H1 (cell line): ENCODE data around the gene CACNA1C. TPM values are rescaled to one million over a fixed set of nuclear protein-coding genes. Genes with fewer than 3 reads are reported as not detected.

ENCODE experiments used
- CTCF ChIA-PET: fragments of 300-600 bp; sonication (Branson Sonifier 250); formaldehyde crosslinking; loops from one replicate; lab custom pipeline; 2021; ENCODE audit not compliant: partially characterized antibody; lab: Charles Lee
- POLR2A ChIA-PET: fragments of 300-600 bp; sonication (Branson Sonifier 250); formaldehyde crosslinking; loops from one replicate; lab custom pipeline; 2021; ENCODE audit warnings: inconsistent platforms; ENCODE audit not compliant: partially characterized antibody; lab: Charles Lee
- DNase-seq, 2 experiments: peaks; one replicate each; pipeline versions ENCODE4 v3.0.0 to v3.0.0-alpha.2; 2010 to 2022; ENCODE audit warnings: low spot score in 2 of 2, low read depth in 1 of 2, mixed read lengths in 1 of 2
- FAIRE-seq: peaks from 2 replicates; lab custom pipeline; 2011; peaks lifted over from hg19 to GRCh38; lab: Jason Lieb, UNC
- H2AFZ ChIP-seq: 2 replicates; pipeline ENCODE4 v1.8.1; 2012; ENCODE audit warnings: low read length, inconsistent platforms
- H2AK5ac ChIP-seq: 2 replicates; pipeline ENCODE4 v1.6.1; 2013; ENCODE audit warnings: low read depth, low read length
- H2BK120ac ChIP-seq: replicated peaks from 2 replicates; pipeline ENCODE3; 2013; ENCODE audit warnings: low read depth, low read length, inconsistent platforms
- H2BK12ac ChIP-seq: 2 replicates; pipeline ENCODE4 v1.6.1; 2013; ENCODE audit warnings: low read depth, low read length
- H2BK15ac ChIP-seq: 2 replicates; pipeline ENCODE4 v1.6.1; 2013; ENCODE audit warnings: low read length
- H2BK20ac ChIP-seq: 2 replicates; pipeline ENCODE4 v1.6.1; 2013; ENCODE audit warnings: low read length
- H2BK5ac ChIP-seq: 2 replicates; pipeline ENCODE4 v1.6.1; 2013; ENCODE audit warnings: low read depth, low read length
- H3K14ac ChIP-seq: 2 replicates; pipeline ENCODE4 v1.6.1; 2013; ENCODE audit warnings: inconsistent platforms; ENCODE audit not compliant: insufficient read length
- H3K18ac ChIP-seq: 2 replicates; pipeline ENCODE4 v1.6.1; 2013; ENCODE audit warnings: low read length; ENCODE audit errors: extremely low read depth
- H3K23ac ChIP-seq: 2 replicates; pipeline ENCODE4 v1.6.1; 2013; ENCODE audit warnings: inconsistent platforms; ENCODE audit not compliant: insufficient read length
- H3K23me2 ChIP-seq: 2 replicates; pipeline ENCODE4 v1.6.1; 2013; ENCODE audit warnings: low read depth, low read length
- H3K27ac ChIP-seq: 2 replicates; pipeline ENCODE4 v1.6.1; 2011; ENCODE audit warnings: low read depth, low read length, inconsistent platforms
- H3K27me3 ChIP-seq, 4 experiments: replicated peaks in 1 of 4; 1 replicate in 1 of 4; 2 replicates in 3 of 4; pipeline versions ENCODE4 v1.6.1 to v1.8.1; 2011 to 2013; ENCODE audit warnings: low read length in 3 of 4, mild to moderate bottlenecking in 3 of 4, inconsistent platforms in 2 of 4, mixed read lengths in 2 of 4, moderate library complexity in 1 of 4; ENCODE audit not compliant: control insufficient read depth in 3 of 4, insufficient read depth in 3 of 4; ENCODE audit errors: extremely low read depth in 1 of 4
- H3K36me3 ChIP-seq, 4 experiments: 2 replicates each; pipeline versions ENCODE4 v1.6.1 to v1.8.1; 2011 to 2013; ENCODE audit warnings: mild to moderate bottlenecking in 4 of 4, low read length in 3 of 4, moderate library complexity in 2 of 4, control low read depth in 1 of 4, inconsistent platforms in 1 of 4; ENCODE audit not compliant: insufficient read depth in 4 of 4, control insufficient read depth in 2 of 4
- H3K4ac ChIP-seq: replicated peaks from 2 replicates; pipeline ENCODE3; 2013; ENCODE audit warnings: low read length, low read depth, mixed read lengths, inconsistent platforms; ENCODE audit not compliant: insufficient read length
- H3K4me1 ChIP-seq, 4 experiments: replicated peaks in 1 of 4; 1 replicate in 1 of 4; 2 replicates in 3 of 4; pipeline versions ENCODE4 v1.6.1 to v1.8.1; 2011 to 2013; ENCODE audit warnings: low read length in 3 of 4, inconsistent platforms in 2 of 4, mixed read lengths in 1 of 4; ENCODE audit not compliant: insufficient read depth in 4 of 4, control insufficient read depth in 3 of 4
- H3K4me2 ChIP-seq, 2 experiments: 2 replicates each; pipeline versions ENCODE4 v1.6.1 to v1.8.1; 2011 to 2013; ENCODE audit warnings: low read depth in 2 of 2, low read length in 2 of 2, control low read depth in 1 of 2, inconsistent platforms in 1 of 2, mild to moderate bottlenecking in 1 of 2; ENCODE audit not compliant: insufficient read depth in 1 of 2
- H3K4me3 ChIP-seq, 4 experiments: fragments of 200-600, 300-600 bp in 1 of 4; sonication (generic), shearing (Covaris generic), sonication (Bioruptor Twin) in 1 of 4; 2 replicates each; pipeline versions ENCODE4 v1.5.1 to v1.8.1; 2011 to 2016; ENCODE audit warnings: low read length in 4 of 4, low read depth in 3 of 4, control low read depth in 2 of 4, inconsistent platforms in 2 of 4, mild to moderate bottlenecking in 2 of 4, mixed read lengths in 1 of 4, moderate library complexity in 1 of 4; ENCODE audit not compliant: insufficient read depth in 2 of 4; ENCODE audit errors: extremely low read depth in 1 of 4
- H3K56ac ChIP-seq: replicated peaks from 2 replicates; pipeline ENCODE3; 2013; ENCODE audit warnings: low read depth, mild to moderate bottlenecking, mixed read lengths, low read length, inconsistent platforms; ENCODE audit not compliant: insufficient read length
- H3K79me1 ChIP-seq: 2 replicates; pipeline ENCODE4 v1.6.1; 2013; ENCODE audit warnings: low read depth, low read length, control low read depth
- H3K79me2 ChIP-seq, 2 experiments: 2 replicates each; pipeline versions ENCODE4 v1.6.1 to v1.8.1; 2012 to 2013; ENCODE audit warnings: low read length in 2 of 2, mild to moderate bottlenecking in 2 of 2, inconsistent platforms in 1 of 2; ENCODE audit not compliant: insufficient read depth in 2 of 2, control insufficient read depth in 1 of 2
- H3K9ac ChIP-seq, 4 experiments: replicated peaks in 1 of 4; 1 replicate in 1 of 4; 2 replicates in 3 of 4; pipeline versions ENCODE4 v1.6.1 to v1.8.1; 2011 to 2013; ENCODE audit warnings: low read depth in 3 of 4, low read length in 3 of 4, control low read depth in 2 of 4, mild to moderate bottlenecking in 2 of 4, moderate library complexity in 2 of 4, inconsistent platforms in 1 of 4; ENCODE audit errors: extremely low read depth in 1 of 4
- H3K9me3 ChIP-seq, 2 experiments: 2 replicates each; pipeline versions ENCODE4 v1.6.1 to v1.8.1; 2012 to 2013; ENCODE audit warnings: mild to moderate bottlenecking in 2 of 2, moderate library complexity in 2 of 2, control low read depth in 1 of 2, inconsistent platforms in 1 of 2, low read depth in 1 of 2, low read length in 1 of 2, mixed read lengths in 1 of 2; ENCODE audit not compliant: insufficient read depth in 2 of 2
- H4K20me1 ChIP-seq, 2 experiments: replicated peaks in 1 of 2; 2 replicates each; pipeline versions ENCODE3 to v1.8.1; 2011 to 2013; ENCODE audit warnings: inconsistent platforms in 2 of 2, low read length in 2 of 2, mild to moderate bottlenecking in 1 of 2; ENCODE audit not compliant: insufficient read depth in 2 of 2, control insufficient read depth in 1 of 2
- H4K5ac ChIP-seq: 2 replicates; pipeline ENCODE4 v1.6.1; 2013; ENCODE audit warnings: low read length, low read depth, mixed read lengths, inconsistent platforms; ENCODE audit not compliant: insufficient read length
- H4K8ac ChIP-seq: 2 replicates; pipeline ENCODE4 v1.8.0; 2013; ENCODE audit warnings: mild to moderate bottlenecking, moderate library complexity, low read length, inconsistent platforms; ENCODE audit not compliant: insufficient read depth; ENCODE audit errors: extremely low read depth
- H4K91ac ChIP-seq: replicated peaks from 2 replicates; pipeline ENCODE3; 2013; ENCODE audit warnings: low read length, mixed read lengths, inconsistent platforms; ENCODE audit not compliant: insufficient read length
- ASH2L ChIP-seq: fragments of 200-600, 300-600 bp; sonication (generic); IDR thresholded peaks from one replicate; pipeline ENCODE4 v1.7.1; 2017; ENCODE audit warnings: low read length
- CEBPB ChIP-seq: IDR thresholded peaks from 2 replicates; pipeline ENCODE4 v1.6.1; 2012; ENCODE audit warnings: low read depth, low read length
- CREB1 ChIP-seq: IDR thresholded peaks from 2 replicates; pipeline ENCODE4 v1.6.1; 2012; ENCODE audit warnings: inconsistent platforms
- GTF2F1 ChIP-seq: IDR thresholded peaks from 2 replicates; pipeline ENCODE4 v1.6.1; 2012; ENCODE audit warnings: low read depth, low read length, improper control_type of control experiment, borderline replicate concordance
- JUN ChIP-seq: IDR thresholded peaks from 2 replicates; pipeline ENCODE4 v1.6.1; 2011; ENCODE audit warnings: low read depth, mild to moderate bottlenecking, improper control_type of control experiment, low read length
- POU5F1 ChIP-seq: IDR thresholded peaks from 2 replicates; pipeline ENCODE4 v1.6.1; 2011; ENCODE audit warnings: low read depth, mild to moderate bottlenecking, low read length, moderate library complexity
- RFX5 ChIP-seq: IDR thresholded peaks from 2 replicates; pipeline ENCODE4 v1.6.1; 2011; ENCODE audit warnings: low read depth, low read length, improper control_type of control experiment, borderline replicate concordance
- SP4 ChIP-seq: IDR thresholded peaks from 2 replicates; pipeline ENCODE4 v1.6.1; 2012; ENCODE audit warnings: low read length, inconsistent platforms
- TAF7 ChIP-seq: optimal IDR thresholded peaks from 2 replicates; pipeline ENCODE3; 2011; ENCODE audit warnings: low read depth, mild to moderate bottlenecking, inconsistent platforms, low read length, moderate library complexity, borderline replicate concordance
- TBP ChIP-seq: IDR thresholded peaks from 2 replicates; pipeline ENCODE4 v1.6.1; 2011; ENCODE audit warnings: low read depth, low read length, improper control_type of control experiment
- YY1 ChIP-seq: IDR thresholded peaks from 2 replicates; pipeline ENCODE4 v1.6.1; 2011; ENCODE audit warnings: low read depth, mild to moderate bottlenecking, low read length
- WGBS, 2 experiments: shearing (Covaris generic) in 1 of 2; methylation state at CpG; one replicate each; pipeline versions ENCODE4 v1.1.6 to v1.1.7; 2013 to 2015; ENCODE audit warnings: low lambda C conversion rate in 2 of 2, mixed read lengths in 2 of 2, inconsistent platforms in 1 of 2, low coverage in 1 of 2, missing lambda C conversion rate in 1 of 2; ENCODE audit not compliant: insufficient replicate concordance in 2 of 2, insufficient coverage in 1 of 2, insufficient read length in 1 of 2; ENCODE audit errors: extremely low coverage in 1 of 2, missing lambda C conversion rate in 1 of 2; 5-methylcytosine and 5-hydroxymethylcytosine counted together
- polyA plus RNA-seq, 7 experiments: library from polyadenylated mRNA; depleted of rRNA in 3 of 7; stranded (reverse) in 5 of 7; unstranded in 2 of 7; fragments of >200 nt in 5 of 7; fragments of 200-250 nt in 2 of 7; gene quantifications; 1 replicate in 5 of 7; 2 replicates in 1 of 7; 4 replicates in 1 of 7; pipeline versions ENCODE4 v1.2.1 to v1.2.3, GENCODE V29; 2011 to 2013; ENCODE audit warnings: missing spikeins in 2 of 7, mixed read lengths in 2 of 7
- total RNA-seq: library from RNA; stranded (reverse); fragmentation: NEBNext Ultra II Directional; extraction: Animal tissue kit (Norgen Biotek cat#: 25700); gene quantifications from 2 replicates; pipeline ENCODE4 v1.2.1, GENCODE V29; 2021

CACNA1C gene
- total and polyA plus RNA-seq, 2 of the 8 experiments (the other 6 are each of a cell fraction or from before 2014, with no cell fraction given) = 1.3 TPM

GRCh38 chr12:2498964-2499500 is 446.2 kb downstream of the CACNA1C start:
- TF ChIP-seq POU5F1 (no peak), RFX5 (no peak), TAF7 (no peak), ASH2L (no peak), JUN (no peak), CEBPB (no peak), YY1 (no peak), GTF2F1 (no peak), CREB1 (no peak), TBP (no peak), SP4 (no peak)
- no peaks in the 10 kb centered on the region for H3K27me3 ChIP-seq
- no peak overlapping the region for H4K5ac ChIP-seq
- no peaks in the 10 kb centered on the region for H3K79me2 ChIP-seq
- no peak overlapping the region for H4K8ac ChIP-seq
- POLR2A ChIA-PET = no interaction called here
- no peak overlapping the region for H2BK120ac ChIP-seq
- no peaks in the 10 kb centered on the region for H3K79me1 ChIP-seq
- H3K36me3 ChIP-seq = no peaks in the 10 kb centered on the region
- FAIRE-seq = no peak
- H2AFZ ChIP-seq = no peak overlapping the region
- H3K18ac ChIP-seq = no peak overlapping the region
- H2BK15ac ChIP-seq = no peak overlapping the region
- no peak for DNase-seq
- H3K14ac ChIP-seq = no peak overlapping the region
- no peak overlapping the region for H3K4me3 ChIP-seq
- H4K20me1 ChIP-seq = no peaks in the 10 kb centered on the region
- no peak overlapping the region for H3K27ac ChIP-seq
- H3K4me1 ChIP-seq = no peaks in the 10 kb centered on the region
- no peak overlapping the region for H3K4ac ChIP-seq
- H4K91ac ChIP-seq = no peak overlapping the region
- no peak overlapping the region for H3K23ac ChIP-seq
- no peak overlapping the region for H3K56ac ChIP-seq
- H3K23me2 ChIP-seq = no peaks in the 10 kb centered on the region
- H2AK5ac ChIP-seq = no peak overlapping the region; the same call in 1 of the 2 replicates
- no peaks in the 10 kb centered on the region for H3K9me3 ChIP-seq
- WGBS, 2 experiments = 84% methylated on average over 10 of the region's 10 CpGs; no CpG with 5 or more reads in 1 of the 2 experiments
- H3K9ac ChIP-seq = no peak overlapping the region
- no peak overlapping the region for H3K4me2 ChIP-seq
- H2BK20ac ChIP-seq = no peak overlapping the region
- H2BK5ac ChIP-seq = no peak overlapping the region
- CTCF ChIA-PET = interaction anchor here (0.6 to 1.8 kb wide), 9 partner anchors 9 to 575 kb away, joined by 3 to 7 read pairs (median 4); no protein-coding TSS in a partner anchor
- no peak overlapping the region for H2BK12ac ChIP-seq
